GM19324 (cell line): ENCODE results near the gene ZNF444.
"Not testable (repeated sequence)": the region's sequence is repeated elsewhere in the genome, so short reads cannot be mapped to it uniquely, and the experiment has no call there.

Experiments
- ATAC-seq: cut with Tn5 transposase; IDR thresholded peaks from one replicate; pipeline ENCODE4 v1.9.1; 2021; ENCODE audit warnings: mild to moderate bottlenecking, moderate library complexity; ENCODE audit not compliant: unreplicated experiment, low FRiP score

The ZNF444 gene

GRCh38 chr19:56144376-56144775 lies 3.3 kb downstream of the ZNF444 start:
- no peak for ATAC-seq

GRCh38 chr19:56144831-56145230 lies 3.7 kb downstream of the ZNF444 start:
- no peak for ATAC-seq

- no peak for ATAC-seq
These were observed 4.6 kb downstream of the ZNF444 start for GRCh38 chr19:56145698-56146097.

GRCh38 chr19:56146904-56147303 lies 5.8 kb downstream of the ZNF444 start:
- no peak for ATAC-seq

- no peak for ATAC-seq
These were observed 6.2 kb downstream of the ZNF444 start for GRCh38 chr19:56147307-56147706.

- no peak for ATAC-seq
These were observed 7.0 kb downstream of the ZNF444 start for GRCh38 chr19:56148096-56148495.

- ATAC-seq: not testable (repeated sequence)
These were observed 8.0 kb downstream of the ZNF444 start for GRCh38 chr19:56148955-56149655.

GRCh38 chr19:56149656-56150038 lies 8.6 kb downstream of the ZNF444 start:
- ATAC-seq: no peak

- ATAC-seq: no peak
These were observed 9.3 kb downstream of the ZNF444 start for GRCh38 chr19:56150358-56150757.

GRCh38 chr19:56152644-56153043 lies 11.6 kb downstream of the ZNF444 start:
- no peak for ATAC-seq

GRCh38 chr19:56153507-56153906 lies 12.4 kb downstream of the ZNF444 start:
- ATAC-seq: no peak

GRCh38 chr19:56155124-56155687 lies 14.1 kb downstream of the ZNF444 start:
- ATAC-seq: no peak

GRCh38 chr19:56156768-56157167 lies 15.7 kb downstream of the ZNF444 start:
- ATAC-seq: no peak

- no peak for ATAC-seq
These were observed 17.2 kb downstream of the ZNF444 start for GRCh38 chr19:56158170-56158757.

- ATAC-seq: no peak
These were observed 18.0 kb downstream of the ZNF444 start for GRCh38 chr19:56159009-56159559.

GRCh38 chr19:56159622-56160271 lies 18.7 kb downstream of the ZNF444 start:
- ATAC-seq: no peak

GRCh38 chr19:56161534-56161933 lies 20.4 kb downstream of the ZNF444 start:
- ATAC-seq: no peak

- ATAC-seq: no peak
These were observed 21.2 kb downstream of the ZNF444 start for GRCh38 chr19:56162258-56162657.

GRCh38 chr19:56163097-56163496 lies 22.0 kb downstream of the ZNF444 start:
- ATAC-seq: no peak

- ATAC-seq: no peak
These were observed 26.0 kb downstream of the ZNF444 start for GRCh38 chr19:56167064-56167578.

GRCh38 chr19:56170261-56170660 lies 29.2 kb downstream of the ZNF444 start:
- no peak for ATAC-seq
